HepG2 (cell line): ENCODE results near the gene SLC27A1. TPM values are rescaled to one million over a fixed set of nuclear protein-coding genes. Genes with fewer than 3 reads are reported as not detected.

ENCODE experiments used
- CEBPB ChIP-seq: IDR thresholded peaks from 2 replicates; pipeline ENCODE4 v1.6.1; 2011; ENCODE audit warnings: low read depth, low read length, improper control_type of control experiment, borderline replicate concordance
- FOXO1 ChIP-seq: sonication (generic); formaldehyde crosslinking; IDR thresholded peaks from 2 replicates; pipeline ENCODE4 v1.4.0; 2020; ENCODE audit warnings: missing genetic modification reagents
- HDAC2 ChIP-seq: sonication (generic); formaldehyde crosslinking; IDR thresholded peaks from 2 replicates; pipeline ENCODE4 v1.4.0; 2020; ENCODE audit warnings: missing genetic modification reagents
- HNRNPH1 ChIP-seq: fragments of 200-400 bp; formaldehyde crosslinking; optimal IDR thresholded peaks from 2 replicates; pipeline ENCODE3; 2017; ENCODE audit warnings: mild to moderate bottlenecking, low read depth, low read length
- IRX3 ChIP-seq: sonication (generic); formaldehyde crosslinking; IDR thresholded peaks from 2 replicates; pipeline ENCODE4 v1.8.1; 2023; ENCODE audit warnings: mild to moderate bottlenecking, low read depth, missing genetic modification reagents, borderline replicate concordance
- KDM5B ChIP-seq: sonication (generic); formaldehyde crosslinking; IDR thresholded peaks from 2 replicates; pipeline ENCODE4 v1.4.0; 2020; ENCODE audit warnings: missing genetic modification reagents, mild to moderate bottlenecking, borderline replicate concordance
- KLF13 ChIP-seq: sonication (generic); formaldehyde crosslinking; IDR thresholded peaks from 2 replicates; pipeline ENCODE4 v1.4.0; 2020; ENCODE audit warnings: mild to moderate bottlenecking, missing genetic modification reagents
- MEIS2 ChIP-seq: sonication (generic); formaldehyde crosslinking; IDR thresholded peaks from 2 replicates; pipeline ENCODE4 v1.9.0; 2021; ENCODE audit warnings: mild to moderate bottlenecking, missing genetic modification reagents
- NR2C2 ChIP-seq: sonication (generic); formaldehyde crosslinking; IDR thresholded peaks from 2 replicates; pipeline ENCODE4 v1.4.0; 2020; ENCODE audit warnings: missing genetic modification reagents, mild to moderate bottlenecking, moderate library complexity, borderline replicate concordance
- PRMT3 ChIP-seq: sonication (generic); formaldehyde crosslinking; IDR thresholded peaks from 2 replicates; pipeline ENCODE4 v1.8.1; 2022; ENCODE audit warnings: low read depth, mild to moderate bottlenecking, moderate library complexity, missing genetic modification reagents, borderline replicate concordance
- RELA ChIP-seq: sonication (generic); formaldehyde crosslinking; IDR thresholded peaks from 2 replicates; pipeline ENCODE4 v1.4.0; 2020; ENCODE audit warnings: missing genetic modification reagents
- SMARCE1 ChIP-seq: fragments of 450-650 bp; IDR thresholded peaks from 2 replicates; pipeline ENCODE4 v1.6.1; 2017; ENCODE audit warnings: borderline replicate concordance
- SP2 ChIP-seq: sonication (generic); formaldehyde crosslinking; IDR thresholded peaks from 2 replicates; pipeline ENCODE4 v1.5.1; 2020; ENCODE audit warnings: mild to moderate bottlenecking, missing genetic modification reagents
- U2AF1 ChIP-seq: fragments of 200-400 bp; formaldehyde crosslinking; optimal IDR thresholded peaks from 2 replicates; pipeline ENCODE3; 2017; ENCODE audit warnings: mild to moderate bottlenecking, low read depth, low read length
- ZFY ChIP-seq: sonication (generic); formaldehyde crosslinking; IDR thresholded peaks from 2 replicates; pipeline ENCODE4 v1.4.0; 2020; ENCODE audit warnings: missing genetic modification reagents
- ZKSCAN1 ChIP-seq: fragments of 150-350 bp; IDR thresholded peaks from 2 replicates; pipeline ENCODE4 v1.6.1; 2014; ENCODE audit warnings: low read length
- ZNF207 ChIP-seq: fragments of 450-650 bp; IDR thresholded peaks from 2 replicates; pipeline ENCODE4 v1.6.1; 2016; ENCODE audit warnings: antibody characterized with exemption, borderline replicate concordance
- ZNF263 ChIP-seq: sonication (generic); formaldehyde crosslinking; IDR thresholded peaks from 2 replicates; pipeline ENCODE4 v1.4.0; 2020; ENCODE audit warnings: missing genetic modification reagents
- ZNF317 ChIP-seq: sonication (generic); formaldehyde crosslinking; IDR thresholded peaks from 2 replicates; pipeline ENCODE4 v1.5.0; 2020; ENCODE audit warnings: mild to moderate bottlenecking, missing genetic modification reagents
- ZNF501 ChIP-seq: sonication (generic); formaldehyde crosslinking; IDR thresholded peaks from 2 replicates; pipeline ENCODE4 v1.5.1; 2020; ENCODE audit warnings: mild to moderate bottlenecking, moderate library complexity, missing genetic modification reagents
- ZNF510 ChIP-seq: sonication (generic); formaldehyde crosslinking; IDR thresholded peaks from 2 replicates; pipeline ENCODE4 v1.4.0; 2020; ENCODE audit warnings: low read depth, mild to moderate bottlenecking, missing genetic modification reagents
- ZNF713 ChIP-seq: sonication (generic); formaldehyde crosslinking; IDR thresholded peaks from 2 replicates; pipeline ENCODE4 v1.4.0; 2020; ENCODE audit warnings: mild to moderate bottlenecking, missing genetic modification reagents
- ZSCAN12 ChIP-seq: sonication (generic); formaldehyde crosslinking; IDR thresholded peaks from 2 replicates; pipeline ENCODE4 v1.9.0; 2021; ENCODE audit warnings: mild to moderate bottlenecking, missing genetic modification reagents
- polyA plus RNA-seq, 8 experiments: library from polyadenylated mRNA; depleted of rRNA in 3 of 8; stranded (reverse) in 7 of 8; unstranded in 1 of 8; fragments of >200 nt; fragmentation: Illumina TruSeq in 4 of 8; extraction: Trizol in 4 of 8; gene quantifications; 2 replicates each; pipeline versions ENCODE4 v1.2.1 to v1.2.3, GENCODE V29; 2011 to 2016; ENCODE audit warnings: low read depth in 4 of 8, missing spikeins in 1 of 8, mixed read lengths in 1 of 8; ENCODE audit not compliant: insufficient read depth in 1 of 8
- total RNA-seq, 5 experiments: library from RNA; depleted of rRNA; stranded (reverse); fragments of >200 nt; fragmentation: Illumina TruSeq; extraction: Trizol; gene quantifications; 2 replicates each; pipeline ENCODE4 v1.2.3, GENCODE V29; 2016; ENCODE audit warnings: low read depth in 1 of 5
- TF ChIP-seq, protein P1 (sequence below): sonication (generic); formaldehyde crosslinking; IDR thresholded peaks from 2 replicates; pipeline ENCODE4 v1.9.0; 2021; ENCODE audit warnings: missing genetic modification reagents, mild to moderate bottlenecking, borderline replicate concordance
- TF ChIP-seq, protein P2 (sequence below): sonication (generic); formaldehyde crosslinking; IDR thresholded peaks from 2 replicates; pipeline ENCODE4 v1.5.0; 2020; ENCODE audit warnings: mild to moderate bottlenecking, missing genetic modification reagents
- TF ChIP-seq, protein P3 (sequence below): IDR thresholded peaks from 2 replicates; pipeline ENCODE4 v1.6.1; 2012; ENCODE audit warnings: low read depth, low read length, improper control_type of control experiment

SLC27A1 gene
- total and polyA plus RNA-seq, 2 of the 13 experiments (the other 11 are each of a cell fraction or from before 2014, with no cell fraction given): 4.1 to 8.8 TPM

DNA sequence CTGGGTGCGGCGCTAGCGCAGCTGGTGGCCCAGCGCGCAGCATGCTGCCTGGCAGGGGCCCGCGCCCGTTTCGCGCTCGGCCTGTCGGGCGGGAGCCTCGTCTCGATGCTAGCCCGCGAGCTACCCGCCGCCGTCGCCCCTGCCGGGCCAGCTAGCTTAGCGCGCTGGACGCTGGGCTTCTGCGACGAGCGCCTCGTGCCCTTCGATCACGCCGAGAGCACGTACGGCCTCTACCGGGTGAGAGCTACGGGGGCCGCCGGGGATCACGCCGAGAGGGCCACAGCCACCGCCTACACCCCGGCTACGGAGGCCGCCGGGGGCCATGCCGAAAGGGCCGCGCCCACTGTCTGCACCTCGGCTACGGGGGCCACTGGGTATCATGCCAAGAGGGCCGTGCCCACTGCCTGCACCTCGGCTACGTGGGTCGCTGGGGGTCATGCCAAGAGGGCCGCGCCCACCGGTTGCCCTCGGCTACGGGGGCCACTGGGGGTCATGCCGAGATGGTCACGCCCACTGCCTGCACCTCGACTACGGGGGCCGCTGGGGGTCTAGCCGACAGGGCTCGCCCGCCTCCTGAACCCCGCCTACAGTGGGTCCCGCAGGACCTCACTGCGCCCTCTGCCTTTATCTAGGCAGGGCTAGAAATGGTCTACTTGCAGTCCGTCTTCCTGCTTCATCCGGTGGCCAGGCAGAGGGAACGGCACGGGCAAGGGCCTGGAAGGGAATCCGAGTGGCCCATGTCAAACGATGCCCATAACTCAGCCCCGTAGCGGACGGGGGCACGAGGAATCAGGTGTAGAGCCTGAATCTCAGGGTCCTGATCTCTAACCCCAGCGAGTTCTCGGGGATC, 41.6 kb downstream of the SLC27A1 start (continued):
- TF ChIP-seq SP2 (CRISPR knock-in tag) (peak; percentile 68; the same call in 1 of the 2 replicates), ZNF510 (CRISPR knock-in tag) (peak; percentile 98), U2AF1 (no peak), ZNF263 (CRISPR knock-in tag) (peak; percentile 59; the same call in 1 of the 2 replicates), MEIS2 (no peak; the same call in 1 of the 2 replicates), RELA (no peak), ZFY (CRISPR knock-in tag) (peak; percentile 97), KDM5B (peak; percentile 99), ZNF207 (no peak), PRMT3 (CRISPR knock-in tag) (0 out of 2 replicates have a peak, but pooled peaks have one; percentile 38), SMARCE1 (no peak), NR2C2 (CRISPR knock-in tag) (peak; percentile 95), CEBPB (no peak), ZSCAN12 (CRISPR knock-in tag) (peak; percentile 92; the same call in 1 of the 2 replicates), ZKSCAN1 (no peak), ZNF713 (CRISPR knock-in tag) (peak; percentile 90), ZNF501 (CRISPR knock-in tag) (peak; percentile 97), HDAC2 (peak; percentile 70), ZNF317 (CRISPR knock-in tag) (peak; percentile 34; the same call in 1 of the 2 replicates), IRX3 (CRISPR knock-in tag) (peak; percentile 90; the same call in 1 of the 2 replicates), HNRNPH1 (no peak), KLF13 (no peak), FOXO1 (CRISPR knock-in tag) (0 out of 2 replicates have a peak, but pooled peaks have one; percentile 8)
- TF ChIP-seq, protein P1, sequence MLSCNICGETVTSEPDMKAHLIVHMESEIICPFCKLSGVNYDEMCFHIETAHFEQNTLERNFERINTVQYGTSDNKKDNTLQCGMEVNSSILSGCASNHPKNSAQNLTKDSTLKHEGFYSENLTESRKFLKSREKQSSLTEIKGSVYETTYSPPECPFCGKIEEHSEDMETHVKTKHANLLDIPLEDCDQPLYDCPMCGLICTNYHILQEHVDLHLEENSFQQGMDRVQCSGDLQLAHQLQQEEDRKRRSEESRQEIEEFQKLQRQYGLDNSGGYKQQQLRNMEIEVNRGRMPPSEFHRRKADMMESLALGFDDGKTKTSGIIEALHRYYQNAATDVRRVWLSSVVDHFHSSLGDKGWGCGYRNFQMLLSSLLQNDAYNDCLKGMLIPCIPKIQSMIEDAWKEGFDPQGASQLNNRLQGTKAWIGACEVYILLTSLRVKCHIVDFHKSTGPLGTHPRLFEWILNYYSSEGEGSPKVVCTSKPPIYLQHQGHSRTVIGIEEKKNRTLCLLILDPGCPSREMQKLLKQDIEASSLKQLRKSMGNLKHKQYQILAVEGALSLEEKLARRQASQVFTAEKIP (CRISPR knock-in tag): no peak
- TF ChIP-seq, protein P2, sequence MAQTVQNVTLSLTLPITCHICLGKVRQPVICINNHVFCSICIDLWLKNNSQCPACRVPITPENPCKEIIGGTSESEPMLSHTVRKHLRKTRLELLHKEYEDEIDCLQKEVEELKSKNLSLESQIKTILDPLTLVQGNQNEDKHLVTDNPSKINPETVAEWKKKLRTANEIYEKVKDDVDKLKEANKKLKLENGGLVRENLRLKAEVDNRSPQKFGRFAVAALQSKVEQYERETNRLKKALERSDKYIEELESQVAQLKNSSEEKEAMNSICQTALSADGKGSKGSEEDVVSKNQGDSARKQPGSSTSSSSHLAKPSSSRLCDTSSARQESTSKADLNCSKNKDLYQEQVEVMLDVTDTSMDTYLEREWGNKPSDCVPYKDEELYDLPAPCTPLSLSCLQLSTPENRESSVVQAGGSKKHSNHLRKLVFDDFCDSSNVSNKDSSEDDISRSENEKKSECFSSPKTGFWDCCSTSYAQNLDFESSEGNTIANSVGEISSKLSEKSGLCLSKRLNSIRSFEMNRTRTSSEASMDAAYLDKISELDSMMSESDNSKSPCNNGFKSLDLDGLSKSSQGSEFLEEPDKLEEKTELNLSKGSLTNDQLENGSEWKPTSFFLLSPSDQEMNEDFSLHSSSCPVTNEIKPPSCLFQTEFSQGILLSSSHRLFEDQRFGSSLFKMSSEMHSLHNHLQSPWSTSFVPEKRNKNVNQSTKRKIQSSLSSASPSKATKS (CRISPR knock-in tag): no peak; the same call in 1 of the 2 replicates
- TF ChIP-seq, protein P3, sequence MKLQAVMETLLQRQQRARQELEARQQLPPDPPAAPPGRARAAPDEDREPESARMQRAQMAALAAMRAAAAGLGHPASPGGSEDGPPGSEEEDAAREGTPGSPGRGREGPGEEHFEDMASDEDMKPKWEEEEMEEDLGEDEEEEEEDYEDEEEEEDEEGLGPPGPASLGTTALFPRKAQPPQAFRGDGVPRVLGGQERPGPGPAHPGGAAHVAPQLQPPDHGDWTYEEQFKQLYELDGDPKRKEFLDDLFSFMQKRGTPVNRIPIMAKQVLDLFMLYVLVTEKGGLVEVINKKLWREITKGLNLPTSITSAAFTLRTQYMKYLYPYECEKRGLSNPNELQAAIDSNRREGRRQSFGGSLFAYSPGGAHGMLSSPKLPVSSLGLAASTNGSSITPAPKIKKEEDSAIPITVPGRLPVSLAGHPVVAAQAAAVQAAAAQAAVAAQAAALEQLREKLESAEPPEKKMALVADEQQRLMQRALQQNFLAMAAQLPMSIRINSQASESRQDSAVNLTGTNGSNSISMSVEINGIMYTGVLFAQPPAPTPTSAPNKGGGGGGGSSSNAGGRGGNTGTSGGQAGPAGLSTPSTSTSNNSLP: no peak
